ENCODE measurements around the gene EPB41L1. TPM values are rescaled to one million over a fixed set of nuclear protein-coding genes. Genes with fewer than 3 reads are reported as not detected.

The EPB41L1 gene
- total and polyA plus RNA-seq, 2 experiments from 2014 or later = 17.0 to 19.2 TPM

GRCh38 chr20:36121981-36122930 is 32.3 kb upstream of the EPB41L1 start:
- no peak overlapping the region for H3K27ac ChIP-seq
- in situ Hi-C loops (cut with MboI) = no loop called here
- H3K27me3 ChIP-seq (replicated peaks; ENCODE audit: insufficient read depth) = no peaks in the 10 kb centered on the region

GRCh38 chr20:36122931-36123288 is 31.6 kb upstream of the EPB41L1 start:
- Histone ChIP-seq H3K36me3 (ENCODE audit: low read depth) (no peaks in the 10 kb centered on the region), H3K4me1 (ENCODE audit: insufficient read depth) (peaks cover 5% of the 10 kb centered on the region), H4K20me1 (ENCODE audit: insufficient read depth) (no peaks in the 10 kb centered on the region), H3K27me3 (replicated peaks; ENCODE audit: insufficient read depth) (no peaks in the 10 kb centered on the region), H3K9me2 (ENCODE audit: insufficient read depth) (no peaks in the 10 kb centered on the region), H3K9me3 (ENCODE audit: low read depth) (no peaks in the 10 kb centered on the region), H2AFZ (no peak overlapping the region), H3K9ac (no peak overlapping the region), H3F3A (ENCODE audit: insufficient read depth) (no peaks in the 10 kb centered on the region; the same call in 1 of the 2 replicates), H3K4me3 (no peak overlapping the region), H3K79me2 (ENCODE audit: insufficient read depth) (no peaks in the 10 kb centered on the region), H3K4me2 (ENCODE audit: unreplicated experiment) (no peak overlapping the region), H3K27ac (no peak overlapping the region)
- TF ChIP-seq EZH2phosphoT487 (IDR thresholded peaks at IDR 0.05; ENCODE audit: insufficient read depth, low read depth) (no peak), EZH2 (IDR thresholded peaks at IDR 0.05; ENCODE audit: insufficient read depth, poor library complexity, severe bottlenecking) (no peak)
- in situ Hi-C loops (cut with MboI) = no loop called here
- DNase-seq = no peak
- 75 to 92% methylated on average over 6 to 7 of the region's 7 CpGs for WGBS, 2 experiments (ENCODE audit: low coverage in 1 of 2, low lambda C conversion rate in 2 of 2, missing lambda C conversion rate in 2 of 2)

More at GRCh38 chr20:36121981-36122930, 32.3 kb upstream of the EPB41L1 start:
- no peak overlapping the region for H3K9ac ChIP-seq
- no peaks in the 10 kb centered on the region for H4K20me1 ChIP-seq (ENCODE audit: insufficient read depth)
- no peak for TF ChIP-seq EZH2 (IDR thresholded peaks at IDR 0.05; ENCODE audit: insufficient read depth, poor library complexity, severe bottlenecking)
- no peaks in the 10 kb centered on the region for H3K36me3 ChIP-seq (ENCODE audit: low read depth)
- peaks cover 6% of the 10 kb centered on the region for H3F3A ChIP-seq (ENCODE audit: insufficient read depth)
- no peaks in the 10 kb centered on the region for H3K79me2 ChIP-seq (ENCODE audit: insufficient read depth)
- H3K4me3 ChIP-seq = no peak overlapping the region
- H3K4me2 ChIP-seq (ENCODE audit: unreplicated experiment) = no peak overlapping the region
- no peak for DNase-seq
- 86 to 92% methylated on average over 17 of the region's 17 CpGs for WGBS, 2 experiments (ENCODE audit: low coverage in 1 of 2, low lambda C conversion rate in 2 of 2, missing lambda C conversion rate in 2 of 2)
- no peaks in the 10 kb centered on the region for H3K9me3 ChIP-seq (ENCODE audit: low read depth)
- H3K9me2 ChIP-seq (ENCODE audit: insufficient read depth) = no peaks in the 10 kb centered on the region
- peaks cover 7% of the 10 kb centered on the region for H3K4me1 ChIP-seq (ENCODE audit: insufficient read depth)
- H2AFZ ChIP-seq = no peak overlapping the region

DNA sequence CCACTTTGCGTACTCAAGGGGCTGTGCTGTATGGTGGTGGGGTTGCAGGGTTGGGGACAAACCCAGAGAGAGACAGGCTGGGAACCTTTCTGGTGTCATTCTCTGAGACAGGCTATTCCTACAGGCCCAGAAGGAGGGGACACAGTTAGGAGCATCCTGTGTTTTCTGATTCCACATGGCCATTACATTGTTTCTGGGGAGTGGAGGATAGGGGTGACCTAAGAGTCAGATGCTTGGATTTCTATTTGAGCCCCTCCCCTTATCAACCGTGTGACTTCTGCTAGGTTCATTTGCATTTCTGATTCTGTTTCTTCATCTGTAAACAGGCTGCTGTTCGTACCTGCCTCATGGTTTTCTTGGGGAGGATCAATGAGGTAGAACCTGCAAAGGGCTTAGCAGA is 29.4 kb upstream of the EPB41L1 start:
- peaks cover 14% of the 10 kb centered on the region for H3K4me1 ChIP-seq (ENCODE audit: insufficient read depth)
- H2AFZ ChIP-seq = no peak overlapping the region
- no peaks in the 10 kb centered on the region for H3K36me3 ChIP-seq (ENCODE audit: low read depth)
- no peaks in the 10 kb centered on the region for H4K20me1 ChIP-seq (ENCODE audit: insufficient read depth)
- no peak overlapping the region for H3K27ac ChIP-seq
- WGBS, 2 experiments (ENCODE audit: low coverage in 1 of 2, low lambda C conversion rate in 2 of 2, missing lambda C conversion rate in 2 of 2) = 61 to 67% methylated on average over 3 of the region's 3 CpGs
- DNase-seq = no peak
- no peak overlapping the region for H3K4me3 ChIP-seq
- no peak overlapping the region for H3K9ac ChIP-seq
- TF ChIP-seq EZH2phosphoT487 (IDR thresholded peaks at IDR 0.05; ENCODE audit: insufficient read depth, low read depth) (no peak), EZH2 (IDR thresholded peaks at IDR 0.05; ENCODE audit: insufficient read depth, poor library complexity, severe bottlenecking) (no peak)
- no peaks in the 10 kb centered on the region for H3K9me2 ChIP-seq (ENCODE audit: insufficient read depth)
- H3F3A ChIP-seq (ENCODE audit: insufficient read depth) = peaks cover 3% of the 10 kb centered on the region; the same call in 1 of the 2 replicates
- H3K4me2 ChIP-seq (ENCODE audit: unreplicated experiment) = no peak overlapping the region
- H3K79me2 ChIP-seq (ENCODE audit: insufficient read depth) = no peaks in the 10 kb centered on the region
- in situ Hi-C loops (cut with MboI) = no loop called here
- H3K27me3 ChIP-seq (replicated peaks; ENCODE audit: insufficient read depth) = no peaks in the 10 kb centered on the region
- H3K9me3 ChIP-seq (ENCODE audit: low read depth) = no peaks in the 10 kb centered on the region

DNA sequence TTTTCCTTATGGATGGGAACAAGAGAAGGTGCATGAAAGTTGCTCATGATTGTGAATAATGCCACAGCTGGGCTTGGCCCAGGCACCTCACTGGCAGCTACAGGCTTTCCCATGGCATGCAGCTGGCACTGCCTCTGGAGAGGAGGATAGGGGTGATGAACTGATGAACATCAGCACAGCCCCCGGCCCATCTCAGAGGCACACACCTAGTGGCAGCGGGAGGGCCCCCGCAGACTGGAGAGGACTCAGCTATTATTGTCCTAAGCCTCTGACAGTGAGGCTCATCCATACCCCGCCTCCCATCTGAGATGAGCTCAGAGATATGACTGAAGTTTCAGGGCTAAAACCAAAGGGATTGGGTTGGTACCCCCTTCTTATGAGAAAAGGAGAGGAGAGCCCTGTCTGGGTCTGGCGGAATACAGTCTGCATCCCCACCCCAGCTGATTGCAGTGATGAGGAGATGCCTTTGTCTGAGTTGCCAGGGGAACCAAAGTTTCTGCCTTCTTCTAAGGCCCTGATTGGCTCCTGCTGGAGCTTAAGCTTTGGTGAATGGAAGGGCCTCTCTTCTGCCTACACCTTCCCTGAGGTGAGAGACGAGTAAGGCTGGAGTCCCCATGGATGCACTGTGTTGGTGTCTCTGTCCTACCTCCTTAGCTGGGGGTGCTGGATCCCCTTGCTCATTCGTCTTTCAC is 27.6 kb upstream of the EPB41L1 start:
- 96 to 99% methylated on average over 7 of the region's 7 CpGs for WGBS, 2 experiments (ENCODE audit: low coverage in 1 of 2, low lambda C conversion rate in 2 of 2, missing lambda C conversion rate in 2 of 2)
- in situ Hi-C loops (cut with MboI) = no loop called here

More for the DNA sequence above, 27.6 kb upstream of the EPB41L1 start:
- Histone ChIP-seq H3K9ac (no peak overlapping the region), H3K27me3 (replicated peaks; ENCODE audit: insufficient read depth) (no peaks in the 10 kb centered on the region), H3K27ac (no peak overlapping the region), H3K4me2 (ENCODE audit: unreplicated experiment) (no peak overlapping the region), H3K9me3 (ENCODE audit: low read depth) (no peaks in the 10 kb centered on the region), H3K4me1 (ENCODE audit: insufficient read depth) (peaks cover 14% of the 10 kb centered on the region), H2AFZ (no peak overlapping the region), H3K4me3 (no peak overlapping the region), H3K79me2 (ENCODE audit: insufficient read depth) (no peaks in the 10 kb centered on the region), H4K20me1 (ENCODE audit: insufficient read depth) (no peaks in the 10 kb centered on the region), H3K9me2 (ENCODE audit: insufficient read depth) (no peaks in the 10 kb centered on the region), H3K36me3 (ENCODE audit: low read depth) (no peaks in the 10 kb centered on the region), H3F3A (ENCODE audit: insufficient read depth) (peaks cover 3% of the 10 kb centered on the region; the same call in 1 of the 2 replicates)
- DNase-seq = no peak
- no peak for TF ChIP-seq EZH2phosphoT487 (IDR thresholded peaks at IDR 0.05; ENCODE audit: insufficient read depth, low read depth)
- TF ChIP-seq EZH2 (IDR thresholded peaks at IDR 0.05; ENCODE audit: insufficient read depth, poor library complexity, severe bottlenecking) = no peak
